Measurements from ENCODE around the gene UGT1A9. TPM values are rescaled to one million over a fixed set of nuclear protein-coding genes. Genes with fewer than 3 reads are reported as not detected.

UGT1A9 gene
- polyA plus RNA-seq, 1 donor = not detected

- DNase-seq = no peak
Measured at GRCh38 chr2:233764264-233764663, 92.6 kb downstream of the UGT1A9 start.

DNA sequence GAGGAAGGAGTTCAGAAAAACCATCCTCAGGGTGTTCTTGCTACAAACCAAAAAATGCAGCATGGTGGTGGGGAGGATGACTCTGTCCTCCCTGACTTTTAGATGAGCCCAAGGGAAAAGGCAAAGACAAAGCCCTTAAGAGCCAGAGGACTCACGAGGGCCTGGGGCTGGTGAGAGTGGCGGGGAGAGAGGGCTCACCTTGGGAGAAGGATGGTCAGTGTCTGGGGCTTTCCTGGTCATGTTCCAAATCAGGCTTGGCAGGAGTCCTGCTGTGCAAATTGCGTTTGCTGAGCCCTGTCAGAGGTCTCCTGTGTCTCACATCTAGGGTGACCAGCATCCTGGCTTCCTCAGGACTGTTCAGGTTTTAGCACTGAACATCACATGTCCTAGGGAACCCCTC is 93.1 kb downstream of the UGT1A9 start:
- no peak for DNase-seq

GRCh38 chr2:233766416-233766815 is 94.7 kb downstream of the UGT1A9 start:
- no peak for DNase-seq

DNA sequence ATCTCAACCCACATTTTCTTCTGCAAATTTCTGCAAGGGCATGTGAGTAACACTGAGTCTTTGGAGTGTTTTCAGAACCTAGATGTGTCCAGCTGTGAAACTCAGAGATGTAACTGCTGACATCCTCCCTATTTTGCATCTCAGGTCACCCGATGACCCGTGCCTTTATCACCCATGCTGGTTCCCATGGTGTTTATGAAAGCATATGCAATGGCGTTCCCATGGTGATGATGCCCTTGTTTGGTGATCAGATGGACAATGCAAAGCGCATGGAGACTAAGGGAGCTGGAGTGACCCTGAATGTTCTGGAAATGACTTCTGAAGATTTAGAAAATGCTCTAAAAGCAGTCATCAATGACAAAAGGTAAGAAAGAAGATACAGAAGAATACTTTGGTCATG is 96.4 kb downstream of the UGT1A9 start:
- no peak for DNase-seq

- DNase-seq = no peak
Measured at GRCh38 chr2:233769260-233769659, 97.6 kb downstream of the UGT1A9 start.

DNA sequence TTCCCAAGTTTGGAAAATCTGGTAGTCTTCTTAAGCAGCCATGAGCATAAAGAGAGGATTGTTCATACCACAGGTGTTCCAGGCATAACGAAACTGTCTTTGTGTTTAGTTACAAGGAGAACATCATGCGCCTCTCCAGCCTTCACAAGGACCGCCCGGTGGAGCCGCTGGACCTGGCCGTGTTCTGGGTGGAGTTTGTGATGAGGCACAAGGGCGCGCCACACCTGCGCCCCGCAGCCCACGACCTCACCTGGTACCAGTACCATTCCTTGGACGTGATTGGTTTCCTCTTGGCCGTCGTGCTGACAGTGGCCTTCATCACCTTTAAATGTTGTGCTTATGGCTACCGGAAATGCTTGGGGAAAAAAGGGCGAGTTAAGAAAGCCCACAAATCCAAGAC is 100.5 kb downstream of the UGT1A9 start:
- no peak for DNase-seq

DNA sequence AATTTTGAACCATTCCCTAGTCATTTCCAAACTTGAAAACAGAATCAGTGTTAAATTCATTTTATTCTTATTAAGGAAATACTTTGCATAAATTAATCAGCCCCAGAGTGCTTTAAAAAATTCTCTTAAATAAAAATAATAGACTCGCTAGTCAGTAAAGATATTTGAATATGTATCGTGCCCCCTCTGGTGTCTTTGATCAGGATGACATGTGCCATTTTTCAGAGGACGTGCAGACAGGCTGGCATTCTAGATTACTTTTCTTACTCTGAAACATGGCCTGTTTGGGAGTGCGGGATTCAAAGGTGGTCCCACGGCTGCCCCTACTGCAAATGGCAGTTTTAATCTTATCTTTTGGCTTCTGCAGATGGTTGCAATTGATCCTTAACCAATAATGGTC is 100.9 kb downstream of the UGT1A9 start:
- DNase-seq = no peak

- DNase-seq = no peak
Measured at GRCh38 chr2:233773854-233774253, 102.2 kb downstream of the UGT1A9 start.

DNA sequence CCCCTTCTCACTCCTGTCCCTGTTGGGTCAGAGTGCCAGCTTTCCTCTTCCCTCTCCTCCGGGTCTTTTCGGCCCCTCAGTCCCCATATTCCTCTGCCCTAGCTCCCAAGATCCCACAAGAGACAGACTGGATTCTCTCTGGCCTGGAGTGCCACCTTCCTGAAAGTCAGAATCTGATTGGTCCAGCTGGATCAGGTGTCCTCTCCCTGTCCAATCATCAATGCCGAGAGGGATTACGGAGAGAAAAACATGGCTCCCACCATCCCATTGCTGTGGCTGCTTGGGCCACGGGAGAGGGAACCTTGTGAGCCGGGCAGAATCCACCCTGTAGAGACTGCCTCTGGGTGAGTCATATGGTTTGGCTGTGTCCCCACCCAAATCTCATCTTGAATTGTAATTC is 103.7 kb downstream of the UGT1A9 start:
- no peak for DNase-seq

DNA sequence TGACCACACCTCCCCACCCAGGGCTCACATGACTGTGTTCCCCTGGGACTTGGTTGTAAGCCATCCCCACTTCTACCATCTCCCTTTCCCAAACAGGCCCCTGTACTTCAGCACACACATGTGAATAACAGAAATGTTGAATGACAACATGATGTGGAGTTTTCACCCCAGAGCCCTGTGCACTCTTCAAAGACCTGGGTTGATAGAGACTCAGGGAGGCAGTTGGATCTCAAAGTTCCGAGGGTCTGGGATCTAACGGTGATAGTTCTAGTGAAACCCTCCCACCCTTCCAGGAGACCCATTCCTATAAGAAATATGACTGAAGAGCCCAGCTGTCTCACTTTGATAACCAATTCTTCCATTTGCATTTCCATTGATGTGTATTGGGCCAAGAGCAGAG is 106.3 kb downstream of the UGT1A9 start, which contains the start of gene MROH2A:
MROH2A (plus strand) TSS at position 301 of the 400 bp plus-strand sequence. CDS start 1,029 bp downstream, outside the sequence.
- DNase-seq = no peak

GRCh38 chr2:233779722-233780121 is 108.0 kb downstream of the UGT1A9 start:
- no peak for DNase-seq

- no peak for DNase-seq
Measured at GRCh38 chr2:233780771-233781170, 109.1 kb downstream of the UGT1A9 start.

- DNase-seq = no peak
Measured at GRCh38 chr2:233789554-233789953, 117.9 kb downstream of the UGT1A9 start.

DNA sequence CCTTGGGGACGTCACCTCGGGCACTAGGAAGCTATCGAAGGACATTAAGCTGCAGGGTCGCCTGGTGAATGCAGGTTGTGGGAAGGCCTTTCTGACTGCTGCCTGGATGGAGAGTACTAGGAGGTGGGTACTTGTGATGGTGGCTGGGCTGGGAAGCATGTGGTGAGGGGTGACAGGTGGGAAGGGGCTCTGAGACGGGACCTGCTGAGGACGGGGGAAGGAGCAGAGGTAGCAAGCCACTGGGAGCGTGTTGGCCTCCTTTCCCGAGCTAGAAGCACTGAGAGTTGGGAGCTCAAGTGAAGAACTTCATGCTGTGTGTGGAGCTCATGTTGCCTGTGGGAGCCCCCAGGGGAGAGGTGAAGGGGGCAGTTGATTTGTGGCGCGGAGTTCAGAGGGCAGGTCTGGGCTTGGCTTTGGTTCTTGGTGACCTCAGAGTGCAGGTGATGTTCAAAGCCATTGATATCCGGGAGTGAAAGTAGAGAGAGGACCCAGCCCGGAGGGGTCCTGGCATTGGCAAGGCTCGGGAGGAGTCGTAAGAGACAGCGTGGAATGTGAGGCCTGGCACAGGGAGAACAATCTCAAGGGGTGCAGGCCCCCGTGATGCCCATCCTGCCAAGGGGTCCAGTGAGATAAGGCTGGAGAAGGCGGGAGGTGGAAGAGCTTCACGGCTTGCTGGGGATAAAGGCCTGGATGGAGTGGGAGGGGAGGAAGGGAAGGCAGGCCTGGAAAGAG is 119.6 kb downstream of the UGT1A9 start:
- no peak for DNase-seq

DNA sequence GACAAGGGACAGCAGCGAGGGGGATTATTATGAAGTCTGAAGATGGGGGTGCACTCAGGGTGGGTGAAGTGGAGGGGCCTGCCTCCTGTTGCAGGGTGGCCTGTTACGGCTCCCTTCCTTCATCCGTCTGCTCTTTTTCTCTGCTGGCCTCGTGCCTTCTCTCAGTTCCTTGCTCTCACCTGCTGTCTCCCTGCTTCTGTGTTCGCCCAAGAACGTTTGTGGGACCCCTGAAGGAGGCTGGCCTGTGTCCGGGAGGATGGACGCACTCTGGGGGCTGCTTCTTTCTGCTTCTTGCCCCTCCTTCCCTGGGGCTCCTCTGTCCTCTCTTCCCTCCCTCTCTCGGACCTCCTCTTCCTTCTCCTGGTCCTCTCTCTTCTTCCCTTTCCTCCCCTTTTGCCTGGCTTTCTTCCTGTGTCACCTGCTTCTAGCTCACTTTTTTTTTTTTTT is 120.2 kb downstream of the UGT1A9 start:
- no peak for DNase-seq

- DNase-seq = no peak
Measured at GRCh38 chr2:233792720-233793119, 121.0 kb downstream of the UGT1A9 start.

DNA sequence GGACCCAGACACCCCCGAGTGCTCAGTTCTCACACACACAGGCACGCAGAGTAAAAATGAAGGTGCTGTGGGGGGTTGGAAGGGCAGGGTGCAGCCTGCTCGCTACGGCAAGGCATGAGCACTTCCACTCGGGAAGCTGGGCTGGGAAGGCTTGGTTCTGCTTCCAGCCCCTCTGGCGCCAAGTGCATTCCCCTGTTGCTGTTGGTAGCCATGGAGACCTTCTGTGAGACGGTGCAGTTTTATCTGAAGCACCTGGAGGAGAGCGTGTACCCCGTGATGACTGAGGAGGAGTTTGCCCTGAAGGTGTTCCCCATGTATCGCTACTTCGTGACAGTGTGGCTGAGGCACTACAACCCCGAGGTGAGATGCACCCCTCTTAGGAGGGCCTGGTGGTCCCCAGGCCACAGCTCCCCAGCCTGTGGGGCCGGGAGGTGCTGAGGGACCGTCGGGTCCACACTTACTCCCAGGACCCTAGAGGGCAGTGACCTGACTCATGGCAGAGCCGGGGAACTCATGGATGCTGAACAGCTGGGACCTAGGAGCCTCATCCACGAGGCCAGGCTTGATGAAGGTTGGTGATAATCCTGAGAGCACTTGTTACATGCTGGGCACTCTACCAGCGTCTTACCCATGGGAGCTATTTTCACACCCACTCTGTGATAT is 121.9 kb downstream of the UGT1A9 start:
- DNase-seq = no peak

GRCh38 chr2:233794128-233794658 is 122.5 kb downstream of the UGT1A9 start:
- no peak for DNase-seq

DNA sequence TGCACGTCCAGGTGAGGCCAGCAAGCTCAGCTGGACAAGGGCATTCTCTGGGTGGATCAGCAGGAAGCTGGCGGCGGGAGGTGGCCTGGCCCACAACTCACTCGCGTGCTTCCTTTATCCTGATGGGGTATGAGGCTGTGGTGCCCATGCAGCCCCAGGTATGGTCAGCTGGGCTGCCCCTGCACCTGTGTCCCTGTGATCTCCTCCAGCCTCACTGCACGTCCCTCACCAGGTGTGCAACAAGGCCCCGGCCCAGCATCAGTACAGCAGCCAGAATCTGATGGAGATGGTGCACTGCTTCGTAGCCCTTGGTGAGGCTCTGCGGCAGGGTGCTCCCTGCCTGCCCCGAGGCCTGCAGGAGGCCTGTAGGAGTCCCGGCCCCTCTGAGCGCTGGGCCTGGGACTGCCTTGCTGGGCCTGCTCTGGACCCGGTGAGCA is 124.1 kb downstream of the UGT1A9 start:
- DNase-seq = no peak

GRCh38 chr2:233796254-233796653 is 124.6 kb downstream of the UGT1A9 start:
- DNase-seq = no peak

- DNase-seq = no peak
Measured at GRCh38 chr2:233798335-233799086, 126.8 kb downstream of the UGT1A9 start.

DNA sequence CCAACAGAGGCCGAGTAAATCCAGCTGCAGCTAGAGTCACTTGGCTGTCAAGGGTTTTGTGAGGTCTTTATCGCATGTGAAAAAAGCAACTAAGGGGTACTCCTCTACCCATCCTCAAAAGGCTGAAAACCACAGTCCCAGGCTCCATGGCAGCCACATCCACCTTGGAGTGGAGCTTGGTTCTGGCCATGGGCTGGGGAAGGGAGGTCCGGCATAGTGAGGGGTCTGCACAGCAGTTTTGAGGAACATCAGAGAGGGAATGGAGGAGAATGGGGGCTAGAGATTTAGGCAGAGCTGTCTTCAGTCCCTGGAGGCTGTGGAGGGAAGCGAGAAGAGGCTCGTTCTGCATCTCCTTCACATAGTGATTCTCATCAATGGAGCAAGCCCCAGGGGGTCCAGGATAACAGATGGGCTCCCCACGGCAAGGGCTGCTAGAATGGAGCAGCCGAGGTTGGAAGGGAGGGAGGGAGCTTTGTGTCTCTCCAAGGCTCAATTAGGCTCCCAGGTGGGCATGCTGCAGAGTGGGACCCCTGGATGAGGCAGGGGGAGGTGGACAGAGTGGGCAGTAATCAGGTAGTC is 127.5 kb downstream of the UGT1A9 start:
- no peak for DNase-seq

DNA sequence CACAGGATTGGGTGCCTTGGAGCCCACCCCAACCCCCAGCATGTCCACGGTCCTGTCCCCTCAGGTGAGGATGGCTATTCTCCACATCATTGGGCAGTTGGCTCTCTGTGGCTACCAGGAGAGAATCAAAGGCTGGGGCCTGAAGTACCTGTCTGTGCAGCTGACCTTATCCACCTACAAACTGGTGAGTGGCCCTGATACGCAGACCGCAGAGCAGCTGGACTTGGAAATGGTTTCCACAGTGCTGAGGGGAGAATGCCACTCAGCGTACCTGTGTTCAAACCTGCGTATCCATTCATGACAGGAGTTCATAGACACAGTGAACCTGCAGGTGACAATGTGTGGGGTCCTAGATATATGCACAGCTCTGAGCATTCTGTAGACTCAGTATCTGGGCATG is 128.0 kb downstream of the UGT1A9 start:
- no peak for DNase-seq
